ENCODE data around the gene GUCY1B1.

DNA sequence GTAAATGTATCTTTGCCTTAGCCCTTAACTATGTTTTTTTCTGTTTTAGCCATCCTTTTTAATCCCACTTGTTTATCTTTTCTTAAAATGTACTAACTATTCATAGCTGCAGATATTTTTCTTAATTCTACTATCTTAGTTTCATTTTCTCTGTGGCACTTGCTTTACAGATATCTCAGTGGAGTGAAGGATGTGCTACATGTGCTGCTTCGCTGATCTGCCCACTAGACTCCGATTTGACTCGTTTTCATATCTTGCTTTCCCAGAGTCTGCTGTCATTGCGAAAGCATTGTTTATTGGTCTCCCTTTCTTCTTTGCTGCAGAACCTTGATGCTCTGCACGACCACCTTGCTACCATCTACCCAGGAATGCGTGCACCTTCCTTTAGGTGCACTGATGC, 30.6 kb downstream of the GUCY1B1 start:
- TF ChIP-seq, protein P1, sequence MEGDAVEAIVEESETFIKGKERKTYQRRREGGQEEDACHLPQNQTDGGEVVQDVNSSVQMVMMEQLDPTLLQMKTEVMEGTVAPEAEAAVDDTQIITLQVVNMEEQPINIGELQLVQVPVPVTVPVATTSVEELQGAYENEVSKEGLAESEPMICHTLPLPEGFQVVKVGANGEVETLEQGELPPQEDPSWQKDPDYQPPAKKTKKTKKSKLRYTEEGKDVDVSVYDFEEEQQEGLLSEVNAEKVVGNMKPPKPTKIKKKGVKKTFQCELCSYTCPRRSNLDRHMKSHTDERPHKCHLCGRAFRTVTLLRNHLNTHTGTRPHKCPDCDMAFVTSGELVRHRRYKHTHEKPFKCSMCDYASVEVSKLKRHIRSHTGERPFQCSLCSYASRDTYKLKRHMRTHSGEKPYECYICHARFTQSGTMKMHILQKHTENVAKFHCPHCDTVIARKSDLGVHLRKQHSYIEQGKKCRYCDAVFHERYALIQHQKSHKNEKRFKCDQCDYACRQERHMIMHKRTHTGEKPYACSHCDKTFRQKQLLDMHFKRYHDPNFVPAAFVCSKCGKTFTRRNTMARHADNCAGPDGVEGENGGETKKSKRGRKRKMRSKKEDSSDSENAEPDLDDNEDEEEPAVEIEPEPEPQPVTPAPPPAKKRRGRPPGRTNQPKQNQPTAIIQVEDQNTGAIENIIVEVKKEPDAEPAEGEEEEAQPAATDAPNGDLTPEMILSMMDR (IDR thresholded peaks at IDR 0.05) = no peak
- TF ChIP-seq POLR2A (IDR thresholded peaks at IDR 0.05) = no peak

Measured in uterus (tissue), 2 donors.